OCI-LY7 (cell line): ENCODE data around the gene JPH3. TPM values are rescaled to one million over a fixed set of nuclear protein-coding genes. Genes with fewer than 3 reads are reported as not detected.

Source experiments
- BruUV-seq: library from RNA; stranded (reverse); fragments of 400-500 nt; replicated peaks from 2 replicates; lab custom pipeline; 2021; lab: Mats Ljungman, UMichigan
- CTCF ChIA-PET: fragments of 300-600 bp; sonication (Branson Sonifier 250); formaldehyde crosslinking; loops from one replicate; lab custom pipeline; 2022; ENCODE audit warnings: antibody characterized with exemption; ENCODE audit not compliant: unreplicated experiment; lab: Charles Lee
- POLR2A ChIA-PET: fragments of 300-600 bp; sonication (Branson Sonifier 250); formaldehyde crosslinking; loops from one replicate; lab custom pipeline; 2022; ENCODE audit warnings: antibody characterized with exemption; lab: Charles Lee
- DNase-seq: peaks from one replicate; pipeline ENCODE4 v3.0.0-alpha.2; 2015; ENCODE audit warnings: low spot score
- H2AFZ ChIP-seq: fragments of 200-600 bp; sonication (generic), shearing (Covaris generic); 2 replicates; pipeline ENCODE4 v1.6.1; 2014; ENCODE audit warnings: mild to moderate bottlenecking, antibody characterized with exemption, low read length, moderate library complexity
- H3K27ac ChIP-seq: fragments of 200-600 bp; sonication (generic); 2 replicates; pipeline ENCODE4 v1.5.1; 2014; ENCODE audit warnings: mixed run types, low read depth, mild to moderate bottlenecking, moderate library complexity, low read length, inconsistent platforms; ENCODE audit not compliant: poor library complexity, severe bottlenecking
- H3K36me3 ChIP-seq: fragments of 200-600 bp; sonication (generic); 2 replicates; pipeline ENCODE4 v1.6.1; 2014; ENCODE audit warnings: mild to moderate bottlenecking, antibody characterized with exemption, low read length, moderate library complexity, mixed read lengths; ENCODE audit not compliant: insufficient read depth
- H3K4me1 ChIP-seq: fragments of 200-600 bp; sonication (generic); 2 replicates; pipeline ENCODE4 v1.5.1; 2014; ENCODE audit warnings: mild to moderate bottlenecking, low read length; ENCODE audit not compliant: insufficient read depth, poor library complexity, severe bottlenecking
- H3K4me2 ChIP-seq: fragments of 200-600 bp; sonication (generic); 2 replicates; pipeline ENCODE4 v1.6.1; 2014; ENCODE audit warnings: mild to moderate bottlenecking, low read length
- H3K4me3 ChIP-seq: fragments of 200-600 bp; sonication (generic); 2 replicates; pipeline ENCODE4 v1.5.1; 2014; ENCODE audit warnings: mild to moderate bottlenecking, low read depth, low read length; ENCODE audit not compliant: poor library complexity, severe bottlenecking
- H3K79me2 ChIP-seq: fragments of 200-600 bp; sonication (generic); 2 replicates; pipeline ENCODE4 v1.6.1; 2016; ENCODE audit warnings: low read depth, mild to moderate bottlenecking, low read length, moderate library complexity, mixed read lengths; ENCODE audit not compliant: insufficient read depth
- H3K9me2 ChIP-seq: fragments of 200-600 bp; sonication (generic); 2 replicates; pipeline ENCODE4 v1.6.1; 2016; ENCODE audit warnings: mild to moderate bottlenecking, low read length, mixed read lengths; ENCODE audit not compliant: insufficient read depth
- H3K9me3 ChIP-seq: fragments of 200-600 bp; sonication (generic); 2 replicates; pipeline ENCODE4 v1.6.1; 2014; ENCODE audit warnings: mild to moderate bottlenecking, mixed run types, low read length, mixed read lengths
- H4K20me1 ChIP-seq: fragments of 200-600 bp; sonication (generic); 2 replicates; pipeline ENCODE4 v1.6.1; 2014; ENCODE audit warnings: mild to moderate bottlenecking, antibody characterized with exemption, low read length, moderate library complexity, mixed read lengths; ENCODE audit not compliant: insufficient read depth
- CTCF ChIP-seq: fragments of 200-600 bp; sonication (generic); conservative IDR thresholded peaks from 2 replicates; pipeline ENCODE4 v1.5.1; 2014; ENCODE audit warnings: mild to moderate bottlenecking, antibody characterized with exemption, low read length, moderate library complexity, mixed read lengths
- EZH2phosphoT487 ChIP-seq: fragments of 200-600 bp; sonication (generic); IDR thresholded peaks from 2 replicates; pipeline ENCODE4 v1.6.1; 2018; ENCODE audit warnings: low read depth, borderline replicate concordance, mild to moderate bottlenecking, mixed run types, antibody characterized with exemption, low read length, moderate library complexity, mixed read lengths
- intact Hi-C: fragments of 100-400 bp; cut with micrococcal nuclease; formaldehyde crosslinking; loops from one replicate; pipeline ENCODE4 v1.10.0; 2022; ENCODE audit not compliant: unreplicated experiment
- total RNA-seq, 2 experiments: library from RNA; depleted of rRNA in 1 of 2; stranded (reverse); fragments of >200 nt in 1 of 2; shearing (Covaris generic) in 1 of 2; gene quantifications; 2 replicates each; pipeline ENCODE4 v1.2.3, GENCODE V29; 2014 to 2022

JPH3 gene
- total RNA-seq, 2 experiments from 2014 or later: not detected

- no peaks in the 10 kb centered on the region for H3K9me3 ChIP-seq
- H3K79me2 ChIP-seq: no peaks in the 10 kb centered on the region
- no TSS peak for BruUV-seq
- H3K27ac ChIP-seq: no peak overlapping the region
- no peak for TF ChIP-seq CTCF
- no peak for TF ChIP-seq EZH2phosphoT487
- POLR2A ChIA-PET: no interaction called here
- no peaks in the 10 kb centered on the region for H4K20me1 ChIP-seq
- no peaks in the 10 kb centered on the region for H3K4me1 ChIP-seq
- H3K4me2 ChIP-seq: no peak overlapping the region
- DNase-seq: no peak
- intact Hi-C loops: no loop called here
- CTCF ChIA-PET: no interaction called here
- H2AFZ ChIP-seq: no peak overlapping the region
- no peaks in the 10 kb centered on the region for H3K9me2 ChIP-seq
- H3K4me3 ChIP-seq: no peak overlapping the region
- no peaks in the 10 kb centered on the region for H3K36me3 ChIP-seq
Observed at GRCh38 chr16:87669672-87670071, 67.4 kb downstream of the JPH3 start.

DNA sequence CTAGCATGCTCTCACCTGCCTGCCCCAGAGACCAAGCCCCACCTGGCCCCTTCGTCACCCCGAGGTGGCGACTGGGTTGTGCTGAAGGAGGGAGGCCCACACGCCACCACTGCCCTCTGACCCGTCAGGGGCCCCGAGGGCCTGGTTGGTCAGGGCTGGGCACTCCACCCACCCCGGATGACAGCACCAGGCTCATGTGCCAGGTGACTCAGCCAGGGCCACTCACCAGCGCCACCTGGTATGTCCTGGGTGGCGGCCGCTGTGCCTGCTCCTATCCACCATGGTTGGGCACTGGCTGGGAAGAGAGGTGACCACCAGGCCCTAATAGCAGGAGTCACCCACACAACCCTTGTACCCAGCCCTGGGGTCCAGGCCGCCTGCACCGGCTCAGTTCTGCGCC is 68.9 kb downstream of the JPH3 start:
- Histone ChIP-seq H3K4me1 (no peaks in the 10 kb centered on the region), H3K4me3 (no peak overlapping the region), H2AFZ (no peak overlapping the region), H3K27ac (no peak overlapping the region), H3K9me3 (no peaks in the 10 kb centered on the region), H3K9me2 (no peaks in the 10 kb centered on the region), H3K79me2 (no peaks in the 10 kb centered on the region), H4K20me1 (no peaks in the 10 kb centered on the region), H3K36me3 (no peaks in the 10 kb centered on the region), H3K4me2 (no peak overlapping the region)
- DNase-seq: no peak
- POLR2A ChIA-PET: no interaction called here
- CTCF ChIA-PET: no interaction called here
- BruUV-seq: no TSS peak
- no peak for TF ChIP-seq CTCF
- TF ChIP-seq EZH2phosphoT487: no peak
- intact Hi-C loops: no loop called here

DNA sequence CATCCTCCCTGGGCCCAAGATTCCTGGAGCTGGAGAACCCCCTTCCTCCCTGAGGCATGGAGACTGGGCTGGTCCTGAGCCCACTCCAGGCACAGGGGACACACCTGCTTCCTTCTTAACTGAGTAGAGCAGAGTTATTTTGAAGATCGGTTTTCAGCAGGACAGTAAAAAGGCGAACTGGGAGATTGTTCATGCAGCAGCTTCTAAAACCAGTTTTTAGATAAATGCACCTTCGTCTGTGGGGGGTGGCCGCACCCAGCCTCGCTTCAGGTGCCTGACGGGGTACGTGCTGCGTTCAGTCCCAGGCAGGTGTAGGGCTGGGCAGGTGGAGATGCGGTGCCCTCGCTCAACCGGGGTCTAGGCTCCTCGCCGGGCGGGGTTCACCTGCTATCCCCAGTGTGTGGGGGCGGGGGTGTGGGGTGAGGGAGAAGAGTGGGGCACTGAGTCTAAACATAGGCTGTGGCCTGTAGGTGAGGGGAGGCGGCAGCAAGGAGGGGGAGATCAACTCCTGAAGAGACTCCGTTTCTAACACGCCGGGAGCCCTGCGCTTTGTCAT is 69.5 kb downstream of the JPH3 start:
- DNase-seq: no peak
- ChIA-PET POLR2A (no interaction called here), CTCF (no interaction called here)
- Histone ChIP-seq H3K9me2 (no peaks in the 10 kb centered on the region), H3K4me3 (no peak overlapping the region), H2AFZ (no peak overlapping the region), H3K27ac (no peak overlapping the region), H3K4me2 (no peak overlapping the region), H3K9me3 (no peaks in the 10 kb centered on the region), H3K36me3 (no peaks in the 10 kb centered on the region), H4K20me1 (no peaks in the 10 kb centered on the region), H3K79me2 (no peaks in the 10 kb centered on the region), H3K4me1 (no peaks in the 10 kb centered on the region)
- intact Hi-C loops: no loop called here
- no TSS peak for BruUV-seq
- TF ChIP-seq EZH2phosphoT487: no peak
- no peak for TF ChIP-seq CTCF
